HepG2 (cell line): Measurements from ENCODE around the gene ZNFX1. TPM values are rescaled to one million over a fixed set of nuclear protein-coding genes. Genes with fewer than 3 reads are reported as not detected.

ENCODE experiments used
- CHD4 ChIP-seq: fragments of 200-600 bp; sonication (generic); IDR thresholded peaks from 2 replicates; pipeline ENCODE4 v1.7.0; 2017; ENCODE audit warnings: mild to moderate bottlenecking, low read length, borderline replicate concordance
- ELF1 ChIP-seq: sonication (generic); formaldehyde crosslinking; IDR thresholded peaks from 2 replicates; pipeline ENCODE4 v1.4.0; 2020; ENCODE audit warnings: missing genetic modification reagents
- MAFK ChIP-seq, 2 experiments: IDR thresholded peaks in 1 of 2; conservative IDR thresholded peaks in 1 of 2; 2 replicates each; pipeline ENCODE4 v1.6.1; 2011; ENCODE audit warnings: improper control_type of control experiment in 2 of 2, low read length in 2 of 2
- NR1H2 ChIP-seq: sonication (generic); formaldehyde crosslinking; IDR thresholded peaks from 2 replicates; pipeline ENCODE4 v1.8.1; 2022; ENCODE audit warnings: low read depth, missing genetic modification reagents, borderline replicate concordance
- PITX1 ChIP-seq: sonication (generic); formaldehyde crosslinking; IDR thresholded peaks from 2 replicates; pipeline ENCODE4 v1.5.1; 2020; ENCODE audit warnings: mild to moderate bottlenecking, missing genetic modification reagents
- PLRG1 ChIP-seq: fragments of 450-650 bp; conservative IDR thresholded peaks from 2 replicates; pipeline ENCODE4 v1.6.1; 2016
- RARG ChIP-seq: sonication (generic); formaldehyde crosslinking; IDR thresholded peaks from 2 replicates; pipeline ENCODE4 v1.4.0; 2020; ENCODE audit warnings: low read depth, mild to moderate bottlenecking, missing genetic modification reagents
- SKI ChIP-seq: fragments of 450-650 bp; IDR thresholded peaks from one replicate; pipeline ENCODE4 v1.6.1; 2018; ENCODE audit warnings: mild to moderate bottlenecking; ENCODE audit not compliant: partially characterized antibody
- SUZ12 ChIP-seq: fragments of 150-350 bp; IDR thresholded peaks from 2 replicates; pipeline ENCODE4 v1.6.1; 2014; ENCODE audit warnings: low read depth, low read length
- TOE1 ChIP-seq: sonication (generic); formaldehyde crosslinking; IDR thresholded peaks from 2 replicates; pipeline ENCODE4 v1.4.0; 2020; ENCODE audit warnings: mild to moderate bottlenecking, missing genetic modification reagents
- ZKSCAN8 ChIP-seq: IDR thresholded peaks from 2 replicates; pipeline ENCODE4 v1.6.1; 2016; ENCODE audit warnings: borderline replicate concordance, missing genetic modification reagents, missing compliant biosample characterization
- ZNF121 ChIP-seq: sonication (generic); formaldehyde crosslinking; IDR thresholded peaks from 2 replicates; pipeline ENCODE4 v1.5.0; 2020; ENCODE audit warnings: mild to moderate bottlenecking, missing genetic modification reagents
- ZNF205 ChIP-seq: IDR thresholded peaks from 2 replicates; pipeline ENCODE4 v1.6.1; 2018; ENCODE audit warnings: missing biosample characterization, missing genetic modification reagents
- ZNF253 ChIP-seq: sonication (generic); formaldehyde crosslinking; IDR thresholded peaks from 2 replicates; pipeline ENCODE4 v1.8.0; 2022; ENCODE audit warnings: mild to moderate bottlenecking, missing genetic modification reagents, borderline replicate concordance
- ZNF260 ChIP-seq: sonication (generic); formaldehyde crosslinking; IDR thresholded peaks from 2 replicates; pipeline ENCODE4 v1.4.0; 2020; ENCODE audit warnings: missing genetic modification reagents, low read depth, mild to moderate bottlenecking, borderline replicate concordance
- ZNF33A ChIP-seq: sonication (generic); formaldehyde crosslinking; IDR thresholded peaks from 2 replicates; pipeline ENCODE4 v1.5.1; 2020; ENCODE audit warnings: missing genetic modification reagents, mild to moderate bottlenecking, moderate library complexity, borderline replicate concordance
- ZNF430 ChIP-seq: sonication (generic); formaldehyde crosslinking; IDR thresholded peaks from 2 replicates; pipeline ENCODE4 v1.9.0; 2021; ENCODE audit warnings: mild to moderate bottlenecking, missing genetic modification reagents
- ZNF768 ChIP-seq: sonication (generic); formaldehyde crosslinking; IDR thresholded peaks from 2 replicates; pipeline ENCODE4 v1.4.0; 2020; ENCODE audit warnings: missing genetic modification reagents
- ZSCAN25 ChIP-seq: sonication (generic); formaldehyde crosslinking; IDR thresholded peaks from 2 replicates; pipeline ENCODE4 v1.8.0; 2022; ENCODE audit warnings: mild to moderate bottlenecking, missing genetic modification reagents
- polyA plus RNA-seq, 8 experiments: library from polyadenylated mRNA; depleted of rRNA in 3 of 8; stranded (reverse) in 7 of 8; unstranded in 1 of 8; fragments of >200 nt; fragmentation: Illumina TruSeq in 4 of 8; extraction: Trizol in 4 of 8; gene quantifications; 2 replicates each; pipeline versions ENCODE4 v1.2.1 to v1.2.3, GENCODE V29; 2011 to 2016; ENCODE audit warnings: low read depth in 4 of 8, missing spikeins in 1 of 8, mixed read lengths in 1 of 8; ENCODE audit not compliant: insufficient read depth in 1 of 8
- total RNA-seq, 5 experiments: library from RNA; depleted of rRNA; stranded (reverse); fragments of >200 nt; fragmentation: Illumina TruSeq; extraction: Trizol; gene quantifications; 2 replicates each; pipeline ENCODE4 v1.2.3, GENCODE V29; 2016; ENCODE audit warnings: low read depth in 1 of 5
- TF ChIP-seq, protein P1 (sequence below): sonication (generic); formaldehyde crosslinking; IDR thresholded peaks from 2 replicates; pipeline ENCODE4 v1.4.0; 2020; ENCODE audit warnings: missing genetic modification reagents, borderline replicate concordance
- TF ChIP-seq, protein P2 (sequence below): sonication (generic); formaldehyde crosslinking; conservative IDR thresholded peaks from 2 replicates; pipeline ENCODE4 v1.5.0; 2020; ENCODE audit warnings: missing genetic modification reagents
- TF ChIP-seq, protein P3 (sequence below): sonication (generic); formaldehyde crosslinking; IDR thresholded peaks from 2 replicates; pipeline ENCODE4 v1.5.0; 2020; ENCODE audit warnings: mild to moderate bottlenecking, missing genetic modification reagents

ZNFX1 gene
- total and polyA plus RNA-seq, 2 of the 13 experiments (the other 11 are each of a cell fraction or from before 2014, with no cell fraction given) = 2.9 to 11.1 TPM

DNA sequence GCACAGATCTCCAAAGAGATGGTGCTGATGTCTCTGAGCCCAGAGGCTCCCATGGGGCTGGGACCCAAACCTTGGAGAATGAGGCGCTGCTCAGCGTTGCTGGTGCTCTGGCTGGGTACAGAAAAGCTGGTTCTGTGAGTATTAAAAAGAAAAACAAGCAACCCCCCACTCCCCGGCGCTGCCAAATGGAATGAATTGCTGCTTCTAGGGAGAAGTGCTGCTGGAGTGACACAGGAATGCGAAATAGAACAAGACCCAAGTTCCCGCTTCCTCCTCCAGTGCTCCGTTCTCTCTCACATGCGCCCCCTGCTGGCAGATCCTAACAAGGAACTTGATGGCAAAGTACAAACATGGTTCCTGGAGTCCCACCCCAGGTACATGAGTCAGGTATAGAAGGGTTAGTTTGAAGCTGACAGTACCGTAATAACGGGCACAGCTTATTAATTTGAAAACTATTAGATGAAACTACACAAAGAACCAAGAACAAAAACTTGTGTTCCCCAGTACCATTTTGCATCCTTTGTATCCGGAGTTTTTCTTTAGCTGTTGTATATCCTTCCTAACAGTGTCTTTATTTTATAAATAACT lies 60.8 kb downstream of the ZNFX1 start (continued):
- TF ChIP-seq ZKSCAN8 (CRISPR knock-in tag) (no peak), RARG (no peak), NR1H2 (CRISPR knock-in tag) (no peak), ZNF768 (0 out of 2 replicates have a peak, but pooled peaks have one; percentile 23), ZNF253 (no peak), ZSCAN25 (CRISPR knock-in tag) (peak; percentile 66; the same call in 1 of the 2 replicates), PLRG1 (no peak), ZNF430 (peak; percentile 46; the same call in 1 of the 2 replicates), ZNF121 (CRISPR knock-in tag) (no peak), TOE1 (no peak), CHD4 (no peak), MAFK (conservative IDR thresholded peaks at IDR 0.05 in 1 of 2, IDR thresholded peaks at IDR 0.05 in 1 of 2; ENCODE audit: low read length in 2 of 2) (no peak), PITX1 (no peak), ZNF205 (CRISPR knock-in tag) (peak; percentile 72; the same call in 1 of the 2 replicates), SUZ12 (no peak), ZNF260 (no peak), ELF1 (peak; percentile 83), ZNF33A (CRISPR knock-in tag) (no peak), SKI (no peak)
- TF ChIP-seq, protein P1, sequence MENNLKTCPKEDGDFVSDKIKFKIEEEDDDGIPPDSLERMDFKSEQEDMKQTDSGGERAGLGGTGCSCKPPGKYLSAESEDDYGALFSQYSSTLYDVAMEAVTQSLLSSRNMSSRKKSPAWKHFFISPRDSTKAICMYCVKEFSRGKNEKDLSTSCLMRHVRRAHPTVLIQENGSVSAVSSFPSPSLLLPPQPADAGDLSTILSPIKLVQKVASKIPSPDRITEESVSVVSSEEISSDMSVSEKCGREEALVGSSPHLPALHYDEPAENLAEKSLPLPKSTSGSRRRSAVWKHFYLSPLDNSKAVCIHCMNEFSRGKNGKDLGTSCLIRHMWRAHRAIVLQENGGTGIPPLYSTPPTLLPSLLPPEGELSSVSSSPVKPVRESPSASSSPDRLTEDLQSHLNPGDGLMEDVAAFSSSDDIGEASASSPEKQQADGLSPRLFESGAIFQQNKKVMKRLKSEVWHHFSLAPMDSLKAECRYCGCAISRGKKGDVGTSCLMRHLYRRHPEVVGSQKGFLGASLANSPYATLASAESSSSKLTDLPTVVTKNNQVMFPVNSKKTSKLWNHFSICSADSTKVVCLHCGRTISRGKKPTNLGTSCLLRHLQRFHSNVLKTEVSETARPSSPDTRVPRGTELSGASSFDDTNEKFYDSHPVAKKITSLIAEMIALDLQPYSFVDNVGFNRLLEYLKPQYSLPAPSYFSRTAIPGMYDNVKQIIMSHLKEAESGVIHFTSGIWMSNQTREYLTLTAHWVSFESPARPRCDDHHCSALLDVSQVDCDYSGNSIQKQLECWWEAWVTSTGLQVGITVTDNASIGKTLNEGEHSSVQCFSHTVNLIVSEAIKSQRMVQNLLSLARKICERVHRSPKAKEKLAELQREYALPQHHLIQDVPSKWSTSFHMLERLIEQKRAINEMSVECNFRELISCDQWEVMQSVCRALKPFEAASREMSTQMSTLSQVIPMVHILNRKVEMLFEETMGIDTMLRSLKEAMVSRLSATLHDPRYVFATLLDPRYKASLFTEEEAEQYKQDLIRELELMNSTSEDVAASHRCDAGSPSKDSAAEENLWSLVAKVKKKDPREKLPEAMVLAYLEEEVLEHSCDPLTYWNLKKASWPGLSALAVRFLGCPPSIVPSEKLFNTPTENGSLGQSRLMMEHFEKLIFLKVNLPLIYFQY = no peak
- TF ChIP-seq, protein P2, sequence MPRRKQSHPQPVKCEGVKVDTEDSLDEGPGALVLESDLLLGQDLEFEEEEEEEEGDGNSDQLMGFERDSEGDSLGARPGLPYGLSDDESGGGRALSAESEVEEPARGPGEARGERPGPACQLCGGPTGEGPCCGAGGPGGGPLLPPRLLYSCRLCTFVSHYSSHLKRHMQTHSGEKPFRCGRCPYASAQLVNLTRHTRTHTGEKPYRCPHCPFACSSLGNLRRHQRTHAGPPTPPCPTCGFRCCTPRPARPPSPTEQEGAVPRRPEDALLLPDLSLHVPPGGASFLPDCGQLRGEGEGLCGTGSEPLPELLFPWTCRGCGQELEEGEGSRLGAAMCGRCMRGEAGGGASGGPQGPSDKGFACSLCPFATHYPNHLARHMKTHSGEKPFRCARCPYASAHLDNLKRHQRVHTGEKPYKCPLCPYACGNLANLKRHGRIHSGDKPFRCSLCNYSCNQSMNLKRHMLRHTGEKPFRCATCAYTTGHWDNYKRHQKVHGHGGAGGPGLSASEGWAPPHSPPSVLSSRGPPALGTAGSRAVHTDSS (CRISPR knock-in tag) = no peak
- TF ChIP-seq, protein P3, sequence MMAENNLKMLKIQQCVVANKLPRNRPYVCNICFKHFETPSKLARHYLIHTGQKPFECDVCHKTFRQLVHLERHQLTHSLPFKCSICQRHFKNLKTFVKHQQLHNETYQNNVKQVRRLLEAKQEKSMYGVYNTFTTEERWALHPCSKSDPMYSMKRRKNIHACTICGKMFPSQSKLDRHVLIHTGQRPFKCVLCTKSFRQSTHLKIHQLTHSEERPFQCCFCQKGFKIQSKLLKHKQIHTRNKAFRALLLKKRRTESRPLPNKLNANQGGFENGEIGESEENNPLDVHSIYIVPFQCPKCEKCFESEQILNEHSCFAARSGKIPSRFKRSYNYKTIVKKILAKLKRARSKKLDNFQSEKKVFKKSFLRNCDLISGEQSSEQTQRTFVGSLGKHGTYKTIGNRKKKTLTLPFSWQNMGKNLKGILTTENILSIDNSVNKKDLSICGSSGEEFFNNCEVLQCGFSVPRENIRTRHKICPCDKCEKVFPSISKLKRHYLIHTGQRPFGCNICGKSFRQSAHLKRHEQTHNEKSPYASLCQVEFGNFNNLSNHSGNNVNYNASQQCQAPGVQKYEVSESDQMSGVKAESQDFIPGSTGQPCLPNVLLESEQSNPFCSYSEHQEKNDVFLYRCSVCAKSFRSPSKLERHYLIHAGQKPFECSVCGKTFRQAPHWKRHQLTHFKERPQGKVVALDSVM = no peak
